Right lobe of liver (tissue), 6 donors: ENCODE results near the gene PCIF1. TPM values are rescaled to one million over a fixed set of nuclear protein-coding genes. Genes with fewer than 3 reads are reported as not detected.

Experiments used
- ATAC-seq, 4 donors: fragments of 200-7000 bp; cut with Tn5 transposase; one replicate each; pipeline ENCODE4 v1.9.1; 2020; ENCODE audit warnings: mild to moderate bottlenecking in 4 of 4, moderate library complexity in 4 of 4
- DNase-seq, 3 donors: peaks; one replicate each; pipeline ENCODE4 v3.0.0-alpha.2; 2020
- H3K27ac ChIP-seq, 3 donors: fragments of 200-600 bp; one replicate each; pipeline ENCODE4 v1.8.0; 2022
- H3K27me3 ChIP-seq, 2 donors: fragments of 200-600 bp; one replicate each; pipeline ENCODE4 v1.8.0; 2022
- H3K36me3 ChIP-seq, 4 donors: fragments of 200-600 bp; sonication (generic) in 1 of 4; one replicate each; pipeline versions ENCODE4 v1.5.1 to v1.8.0; 2017 to 2022; ENCODE audit warnings: control low read depth in 1 of 4
- H3K4me1 ChIP-seq, 4 donors: fragments of 200-600 bp; sonication (generic) in 1 of 4; one replicate each; pipeline versions ENCODE4 v1.5.1 to v1.8.0; 2017 to 2022; ENCODE audit warnings: control low read depth in 1 of 4
- H3K4me3 ChIP-seq, 3 donors: fragments of 200-600 bp; one replicate each; pipeline ENCODE4 v1.8.0; 2022
- H3K9me3 ChIP-seq, 4 donors: fragments of 200-600 bp; sonication (generic) in 1 of 4; one replicate each; pipeline versions ENCODE4 v1.5.1 to v1.8.0; 2017 to 2022; ENCODE audit warnings: control low read depth in 1 of 4
- POLR2A ChIP-seq: fragments of 450-650 bp; IDR thresholded peaks from one replicate; pipeline ENCODE4 v1.6.1; 2017; ENCODE audit warnings: antibody characterized with exemption, mild to moderate bottlenecking
- WGBS: methylation state at CpG from one replicate; pipeline ENCODE4 v1.1.6; 2018; ENCODE audit warnings: low coverage, low lambda C conversion rate; ENCODE audit not compliant: insufficient coverage; ENCODE audit errors: missing lambda C conversion rate; 5-methylcytosine and 5-hydroxymethylcytosine counted together
- intact Hi-C, 2 donors: fragments of 100-400 bp; cut with DNase I; formaldehyde crosslinking; loops; one replicate each; pipeline versions ENCODE4 v1.11.2 to v1.14.1; 2022
- total RNA-seq, 6 experiments: library from RNA; depleted of rRNA in 2 of 6; stranded (reverse); fragments of >200 nt in 2 of 6; fragmentation: NEBNext Ultra II Directional in 3 of 6; extraction: Animal tissue kit (Norgen Biotek cat#: 25700) in 3 of 6; gene quantifications; one replicate each; pipeline versions ENCODE4 v1.1.0 to v1.2.4, GENCODE V29; 2016 to 2023
- TF ChIP-seq, protein P1 (sequence below), 4 donors: fragments of 200-600 bp in 3 of 4; fragments of 450-650 bp in 1 of 4; IDR thresholded peaks; one replicate each; pipeline versions ENCODE4 v1.5.1 to v1.8.0; 2016 to 2022; ENCODE audit warnings: antibody characterized with exemption in 4 of 4, mild to moderate bottlenecking in 2 of 4
- donor health status: DM: no; HTN: yes; CAD: no.
- donor health status: DM: no; HTN: no; CAD: no.
- donor health status: DM: no; HTN: no; CAD: no.
- donor health status: DM: no; HTN: yes; CAD: no.
- donor health status: DM: no; HTN: yes; CAD: no.

Gene PCIF1
- total RNA-seq, 6 experiments from 2014 or later: 7.8 to 12.1 (median 9.5) TPM

DNA sequence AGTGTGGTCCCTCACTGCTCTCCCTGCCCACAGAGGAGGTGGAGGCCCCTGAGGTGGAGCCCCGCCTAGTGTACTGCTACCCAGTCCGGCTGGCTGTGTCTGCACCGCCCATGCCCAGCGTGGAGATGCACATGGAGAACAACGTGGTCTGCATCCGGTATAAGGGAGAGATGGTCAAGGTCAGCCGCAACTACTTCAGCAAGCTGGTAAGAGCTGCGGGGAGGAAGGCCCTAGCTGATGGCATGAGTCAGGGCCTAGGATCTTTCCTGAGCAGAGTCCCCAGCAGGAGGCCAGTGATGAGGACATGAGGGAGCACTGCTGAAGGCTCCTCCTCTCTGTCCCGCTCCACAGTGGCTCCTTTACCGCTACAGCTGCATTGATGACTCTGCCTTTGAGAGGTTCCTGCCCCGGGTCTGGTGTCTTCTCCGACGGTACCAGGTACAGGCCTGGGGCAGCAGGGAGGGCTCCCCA lies 11.2 kb downstream of the PCIF1 start:
- no peak for DNase-seq
- WGBS: 80% methylated on average over 2 of the region's 13 CpGs
- H3K4me3 ChIP-seq: no peak overlapping the region
- intact Hi-C loops: loop anchor here in 1 of 2 donors (10.0 kb wide), 1 partner anchor 51 kb away; the partner anchor contains the start of genes CTSA and NEURL2
- TF ChIP-seq, protein P1, sequence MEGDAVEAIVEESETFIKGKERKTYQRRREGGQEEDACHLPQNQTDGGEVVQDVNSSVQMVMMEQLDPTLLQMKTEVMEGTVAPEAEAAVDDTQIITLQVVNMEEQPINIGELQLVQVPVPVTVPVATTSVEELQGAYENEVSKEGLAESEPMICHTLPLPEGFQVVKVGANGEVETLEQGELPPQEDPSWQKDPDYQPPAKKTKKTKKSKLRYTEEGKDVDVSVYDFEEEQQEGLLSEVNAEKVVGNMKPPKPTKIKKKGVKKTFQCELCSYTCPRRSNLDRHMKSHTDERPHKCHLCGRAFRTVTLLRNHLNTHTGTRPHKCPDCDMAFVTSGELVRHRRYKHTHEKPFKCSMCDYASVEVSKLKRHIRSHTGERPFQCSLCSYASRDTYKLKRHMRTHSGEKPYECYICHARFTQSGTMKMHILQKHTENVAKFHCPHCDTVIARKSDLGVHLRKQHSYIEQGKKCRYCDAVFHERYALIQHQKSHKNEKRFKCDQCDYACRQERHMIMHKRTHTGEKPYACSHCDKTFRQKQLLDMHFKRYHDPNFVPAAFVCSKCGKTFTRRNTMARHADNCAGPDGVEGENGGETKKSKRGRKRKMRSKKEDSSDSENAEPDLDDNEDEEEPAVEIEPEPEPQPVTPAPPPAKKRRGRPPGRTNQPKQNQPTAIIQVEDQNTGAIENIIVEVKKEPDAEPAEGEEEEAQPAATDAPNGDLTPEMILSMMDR (IDR thresholded peaks at IDR 0.05): no peak
- no peaks in the 10 kb centered on the region for H3K9me3 ChIP-seq
- peak in 1 of 4 donors; percentile 6 for ATAC-seq
- no peaks in the 10 kb centered on the region for H3K27me3 ChIP-seq
- H3K4me1 ChIP-seq: peaks cover 0 to 23% (median 3%) of the 10 kb centered on the region in 4 donors
- peaks cover 5 to 80% (median 34%) of the 10 kb centered on the region in 4 donors for H3K36me3 ChIP-seq
- H3K27ac ChIP-seq: peak overlapping the region; percentile 44 to 76 (median 61)

DNA sequence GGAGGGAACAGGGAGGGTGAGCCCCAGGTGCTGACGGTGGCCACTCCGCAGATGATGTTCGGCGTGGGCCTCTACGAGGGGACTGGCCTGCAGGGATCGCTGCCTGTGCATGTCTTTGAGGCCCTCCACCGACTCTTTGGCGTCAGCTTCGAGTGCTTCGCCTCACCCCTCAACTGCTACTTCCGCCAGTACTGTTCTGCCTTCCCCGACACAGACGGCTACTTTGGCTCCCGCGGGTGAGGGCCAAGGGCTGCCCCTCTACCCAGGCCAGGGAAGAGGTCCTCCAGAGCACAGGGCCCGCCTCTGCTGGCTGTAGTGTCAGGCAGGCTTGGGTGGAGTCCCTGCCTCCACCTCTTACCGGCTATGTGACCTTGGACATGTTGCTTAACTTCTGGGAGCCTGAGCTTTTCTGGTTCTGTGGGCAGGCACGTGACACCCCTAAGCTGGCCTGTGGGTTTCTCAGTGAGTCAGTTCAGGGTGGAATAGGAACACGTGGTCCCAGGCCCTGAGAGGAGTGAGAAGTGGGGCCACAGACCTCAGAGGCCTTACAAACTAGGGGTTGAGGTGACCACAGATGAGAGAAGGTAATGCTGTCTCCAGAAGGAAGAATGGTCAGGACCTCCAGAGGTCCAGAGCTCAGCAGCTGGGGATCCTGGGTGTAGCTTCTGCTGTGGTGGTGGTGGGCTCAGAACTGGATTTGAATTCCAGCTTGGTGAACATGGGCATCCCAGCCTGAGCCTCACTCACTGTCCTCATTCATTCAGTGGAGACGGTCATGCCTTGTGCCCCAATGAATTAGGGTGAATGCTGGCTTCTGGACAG lies 11.9 kb downstream of the PCIF1 start:
- 29% methylated on average over 2 of the region's 20 CpGs for WGBS
- H3K9me3 ChIP-seq: no peaks in the 10 kb centered on the region
- no peaks in the 10 kb centered on the region for H3K27me3 ChIP-seq
- DNase-seq (peak; percentile 78 to 90 (median 89)), ATAC-seq (peak; percentile 84 to 90 (median 88))
- intact Hi-C loops: loop anchor here in 1 of 2 donors (10.0 kb wide), 1 partner anchor 52 kb away; the partner anchor contains the start of genes CTSA and NEURL2
- peak overlapping the region; percentile 62 to 76 (median 68) for H3K27ac ChIP-seq
- H3K4me1 ChIP-seq: peaks cover 0 to 23% (median 3%) of the 10 kb centered on the region in 4 donors
- no peak overlapping the region for H3K4me3 ChIP-seq
- TF ChIP-seq, protein P1 (IDR thresholded peaks at IDR 0.05): no peak
- TF ChIP-seq POLR2A: peak; percentile 29
- H3K36me3 ChIP-seq: peaks cover 5 to 76% (median 30%) of the 10 kb centered on the region in 4 donors

- intact Hi-C loops: loop anchor here in 1 of 2 donors (10.0 kb wide), 1 partner anchor 52 kb away; the partner anchor contains the start of genes CTSA and NEURL2
- ATAC-seq (no peak), DNase-seq (no peak)
- H3K27ac ChIP-seq: peak overlapping the region; percentile 62 to 76 (median 68)
- H3K36me3 ChIP-seq: peaks cover 5 to 81% (median 33%) of the 10 kb centered on the region in 4 donors
- H3K9me3 ChIP-seq: no peaks in the 10 kb centered on the region
- peaks cover 0 to 23% (median 3%) of the 10 kb centered on the region in 4 donors for H3K4me1 ChIP-seq
- no CpG with 5 or more reads among the region's 29 CpGs for WGBS
- no peak for TF ChIP-seq POLR2A
- TF ChIP-seq, protein P1 (IDR thresholded peaks at IDR 0.05): no peak
- no peak overlapping the region for H3K4me3 ChIP-seq
- no peaks in the 10 kb centered on the region for H3K27me3 ChIP-seq
Measured at GRCh38 chr20:45947110-45947866, 12.8 kb downstream of the PCIF1 start.

DNA sequence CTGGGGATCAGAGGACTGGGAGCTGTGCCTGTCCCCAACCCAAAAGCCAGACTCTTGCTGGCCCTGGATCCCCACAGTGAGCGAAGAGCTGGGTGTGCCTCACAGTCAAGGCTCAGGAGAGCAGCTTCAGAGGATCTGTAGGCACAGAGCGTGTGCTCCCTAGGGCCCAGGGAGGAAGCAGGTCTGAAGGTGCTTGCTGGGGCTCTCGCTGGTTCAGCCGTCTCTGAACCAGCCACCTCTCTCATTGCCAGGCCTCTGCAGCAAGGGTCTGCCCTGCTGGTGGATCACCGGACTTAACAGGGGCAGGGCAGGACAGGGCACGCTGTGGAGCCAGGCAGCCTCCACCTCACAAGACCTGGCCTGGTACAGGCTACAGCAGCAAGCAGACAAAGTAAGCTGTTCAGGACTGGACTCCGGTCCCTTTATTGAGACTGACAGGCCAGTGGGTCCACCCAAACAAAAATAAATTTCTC lies 13.8 kb downstream of the PCIF1 start:
- no peak for TF ChIP-seq POLR2A
- TF ChIP-seq, protein P1 (IDR thresholded peaks at IDR 0.05): no peak
- H3K4me1 ChIP-seq: peaks cover 0 to 23% (median 3%) of the 10 kb centered on the region in 4 donors
- intact Hi-C loops: loop anchor here in 1 of 2 donors (10.0 kb wide), 1 partner anchor 53 kb away; the partner anchor contains the start of genes CTSA and NEURL2
- H3K27ac ChIP-seq: no peak overlapping the region
- DNase-seq (no peak), ATAC-seq (no peak)
- no peaks in the 10 kb centered on the region for H3K27me3 ChIP-seq
- H3K9me3 ChIP-seq: no peaks in the 10 kb centered on the region
- peaks cover 5 to 81% (median 29%) of the 10 kb centered on the region in 4 donors for H3K36me3 ChIP-seq
- H3K4me3 ChIP-seq: no peak overlapping the region
- no CpG with 5 or more reads among the region's 7 CpGs for WGBS
